CD4-positive, alpha-beta T cell treated with Interleukin-17A for 1 hour (primary cell): ENCODE data around the gene IDE.
"Not testable (repeated sequence)": the region's sequence is repeated elsewhere in the genome, so short reads cannot be mapped to it uniquely, and the experiment has no call there.

Experiments
- DNase-seq: peaks from one replicate; pipeline ENCODE4 v3.0.0-alpha.2; 2020

Gene IDE

DNA sequence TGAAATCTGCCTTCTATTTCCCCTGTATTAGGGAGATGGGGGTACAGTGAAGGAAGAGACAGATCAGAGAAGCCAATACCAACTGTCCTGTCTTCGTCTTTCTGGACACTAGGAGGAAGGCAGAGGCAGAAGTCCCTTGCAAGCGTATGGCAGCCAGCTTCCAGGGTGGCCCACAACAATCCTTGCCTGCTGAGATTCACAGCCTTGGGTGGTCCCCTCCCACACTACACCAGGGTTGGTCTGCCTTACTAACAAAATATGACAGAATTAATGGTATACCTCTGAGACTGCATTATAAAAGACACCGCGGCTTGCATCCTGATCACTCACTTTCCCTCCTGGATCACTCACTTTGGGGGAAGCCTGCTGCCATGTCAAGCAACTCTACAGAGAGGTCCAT lies 90.4 kb downstream of the IDE start:
- no peak for DNase-seq

- no peak for DNase-seq
Observed at GRCh38 chr10:92480413-92480812, 93.5 kb downstream of the IDE start.

DNA sequence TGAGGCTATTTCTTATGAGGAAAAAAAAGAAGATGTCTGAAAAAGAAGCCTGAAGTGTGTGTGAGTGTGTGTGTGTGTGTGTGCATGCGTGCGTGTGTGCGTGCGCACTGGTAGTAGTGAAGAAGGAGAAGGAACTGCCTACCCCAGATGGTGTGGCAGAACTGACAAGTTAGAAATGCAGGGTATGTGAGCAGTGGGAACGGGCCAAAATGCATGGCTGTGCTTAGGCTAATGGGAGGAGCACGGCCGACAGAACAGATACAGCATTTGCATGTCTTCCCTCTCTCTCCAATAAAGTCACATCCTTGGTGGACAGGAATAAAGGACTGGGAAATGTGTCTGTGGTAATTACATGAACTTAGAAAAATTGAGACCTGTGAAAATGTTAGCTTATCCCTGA lies 94.3 kb downstream of the IDE start:
- no peak for DNase-seq

GRCh38 chr10:92478536-92478935 lies 95.4 kb downstream of the IDE start:
- no peak for DNase-seq

DNA sequence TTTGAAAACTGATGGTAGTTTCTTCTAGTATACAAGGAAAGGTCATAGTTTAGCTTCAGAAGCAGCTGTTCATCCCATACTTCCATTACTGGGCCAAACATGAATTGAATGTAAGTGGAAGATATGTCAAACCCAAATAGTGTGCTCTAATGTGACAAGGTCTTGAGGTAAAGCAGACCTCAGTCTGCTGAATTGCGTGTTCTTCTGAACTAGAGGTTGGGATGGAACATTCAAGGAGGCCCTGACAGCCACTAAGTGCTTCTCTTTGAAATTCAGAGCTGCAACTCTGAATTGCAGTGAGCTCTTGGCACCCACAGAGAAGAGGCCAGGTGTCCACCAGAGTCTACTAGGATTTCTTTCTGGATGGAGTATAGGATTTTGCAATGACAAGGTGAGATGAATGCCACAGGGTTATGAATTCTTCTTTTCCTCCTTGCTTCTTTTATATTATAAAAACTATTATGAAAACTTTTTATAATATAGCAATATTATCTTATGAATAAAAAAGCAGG lies 98.5 kb downstream of the IDE start:
- no peak for DNase-seq

DNA sequence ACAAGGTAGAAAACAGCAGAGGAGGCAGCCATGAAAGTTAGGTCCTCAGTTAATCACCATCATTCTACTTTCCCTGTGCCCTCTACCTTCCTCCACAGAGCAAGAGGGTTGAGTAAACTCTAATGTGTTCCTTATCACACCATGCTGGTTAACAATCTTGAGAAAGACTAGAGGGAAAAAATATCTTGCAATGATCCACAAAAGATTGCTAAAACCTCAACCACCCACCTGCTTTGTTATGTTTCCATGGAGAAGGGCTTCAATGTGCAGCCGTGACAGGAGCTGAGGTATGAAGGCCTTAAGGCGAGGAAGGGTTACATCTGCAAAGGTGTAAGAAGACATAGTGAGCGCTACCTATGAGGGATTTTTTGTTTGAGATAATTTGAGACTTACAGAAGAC lies 103.9 kb downstream of the IDE start:
- DNase-seq = no peak

GRCh38 chr10:92464364-92464763 lies 109.5 kb downstream of the IDE start:
- DNase-seq = no peak

DNA sequence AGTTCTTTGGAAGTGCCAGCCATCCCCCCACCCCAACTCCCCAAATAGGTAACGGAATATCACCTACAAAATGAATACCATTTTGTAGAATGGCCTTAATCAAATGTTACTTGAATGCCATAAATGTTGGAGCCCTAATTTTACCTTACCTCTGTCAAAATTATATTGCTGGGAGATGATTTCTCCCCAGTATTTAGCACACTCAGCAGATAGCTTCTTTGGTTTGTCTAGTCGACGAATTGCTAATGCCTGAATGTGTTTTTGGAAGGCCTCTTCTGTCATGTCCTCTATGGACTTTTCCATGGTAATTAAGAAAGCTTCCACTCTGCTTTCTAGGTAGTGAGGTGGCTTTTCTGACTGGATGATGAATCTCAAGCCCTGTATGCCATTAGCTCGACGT lies 110.3 kb downstream of the IDE start:
- DNase-seq = no peak

DNA sequence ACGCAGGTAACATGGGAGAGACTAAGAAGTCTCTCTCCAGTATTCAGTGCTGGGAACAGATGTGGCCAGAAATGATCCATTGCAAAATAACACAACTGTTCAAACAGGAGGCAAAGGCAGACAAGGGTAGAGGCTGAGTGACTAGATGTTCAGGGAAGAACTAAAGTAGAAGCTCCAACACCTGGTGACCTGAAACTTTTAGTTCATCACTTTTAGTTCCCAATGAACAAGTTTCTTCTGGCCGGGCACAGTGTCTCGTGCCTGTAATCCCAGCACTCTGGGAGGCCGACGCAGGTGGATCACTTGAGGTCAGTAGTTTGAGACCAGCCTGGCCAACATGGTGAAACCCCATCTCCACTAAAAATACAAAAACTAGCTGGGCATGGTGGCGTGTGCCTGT lies 118.9 kb downstream of the IDE start:
- DNase-seq = not testable (repeated sequence)

- DNase-seq = no peak
Observed at GRCh38 chr10:92452313-92452712, 121.6 kb downstream of the IDE start.

- DNase-seq = no peak
Observed at GRCh38 chr10:92451431-92451830, 122.5 kb downstream of the IDE start.

DNA sequence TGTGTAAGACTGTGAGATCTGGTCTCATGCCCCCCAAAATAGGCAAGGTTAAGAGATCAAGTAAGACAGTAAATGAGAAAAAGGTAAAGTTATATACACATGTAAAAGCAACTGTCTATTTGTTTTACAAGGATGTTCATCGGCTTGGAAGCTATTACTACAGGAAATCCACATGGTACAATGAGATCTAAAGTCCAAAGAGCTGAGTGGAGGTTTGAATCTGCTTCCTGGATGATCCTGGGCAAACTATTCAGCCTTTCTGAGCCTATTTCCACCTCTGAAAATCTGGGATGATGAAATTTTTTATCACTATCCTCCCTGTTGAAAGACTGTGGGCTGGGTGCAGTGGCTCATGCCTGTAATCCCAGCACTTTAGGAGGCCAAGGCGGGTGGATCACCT lies 123.0 kb downstream of the IDE start:
- no peak for DNase-seq

DNA sequence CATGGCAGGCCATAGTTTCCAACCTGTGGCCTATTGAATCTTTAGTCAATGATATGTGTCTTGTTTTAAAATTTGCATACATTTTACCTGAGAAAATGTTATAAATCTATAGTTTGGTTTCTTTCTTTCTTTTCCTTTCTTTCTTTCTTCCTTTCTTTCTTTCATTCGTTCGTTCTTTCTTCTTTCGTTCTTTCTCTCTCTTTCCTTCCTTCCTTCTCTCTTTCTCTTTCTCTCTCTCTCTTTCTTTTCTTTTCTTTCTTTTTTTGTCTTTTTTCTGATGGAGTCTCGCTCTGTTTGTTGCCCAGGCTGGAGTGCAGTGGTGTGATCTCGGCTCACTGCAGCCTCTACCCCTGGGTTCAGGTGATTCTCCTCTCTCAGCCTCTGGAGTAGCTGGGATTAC lies 133.3 kb downstream of the IDE start:
- DNase-seq = no peak

DNA sequence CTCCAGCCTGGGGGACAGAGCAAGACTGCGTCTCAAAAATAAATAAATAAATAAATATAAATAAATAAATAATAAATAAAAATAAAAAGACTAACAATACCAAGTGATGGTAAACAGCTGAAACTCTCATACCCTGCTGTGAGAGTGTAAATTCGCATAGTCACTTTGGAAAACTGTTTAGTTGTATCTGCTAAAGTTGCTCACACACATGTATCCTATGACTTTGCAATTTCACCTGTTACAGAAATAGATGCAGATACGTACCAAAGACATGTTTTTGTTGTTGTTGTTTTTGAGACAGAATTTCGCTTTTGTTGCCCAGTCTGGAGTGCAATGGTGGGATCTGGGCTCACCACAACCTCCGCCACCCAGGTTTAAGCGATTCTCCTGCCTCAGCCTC lies 135.7 kb downstream of the IDE start:
- no peak for DNase-seq

- no peak for DNase-seq
Observed at GRCh38 chr10:92436611-92437010, 137.3 kb downstream of the IDE start.

GRCh38 chr10:92436065-92436464 lies 137.8 kb downstream of the IDE start:
- not testable (repeated sequence) for DNase-seq

DNA sequence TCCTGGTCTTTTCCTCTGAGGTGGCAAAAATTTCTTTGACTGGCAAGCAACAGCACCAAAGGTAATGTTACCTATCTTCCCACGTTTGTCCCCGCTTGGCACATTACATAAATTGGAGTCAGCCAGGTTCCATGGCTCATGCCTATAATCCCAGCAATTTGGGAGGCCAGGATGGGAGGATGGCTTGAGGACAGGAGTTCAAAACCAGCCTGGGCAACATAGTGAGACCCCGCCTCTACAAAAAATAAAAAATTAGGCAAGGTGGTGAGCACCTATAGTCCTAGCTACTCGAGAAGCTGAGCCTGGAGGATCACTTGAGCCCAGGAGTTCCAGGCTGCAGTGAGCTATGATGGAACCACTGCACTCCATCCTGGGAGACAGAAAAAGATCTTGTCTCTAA lies 139.5 kb downstream of the IDE start:
- no peak for DNase-seq

DNA sequence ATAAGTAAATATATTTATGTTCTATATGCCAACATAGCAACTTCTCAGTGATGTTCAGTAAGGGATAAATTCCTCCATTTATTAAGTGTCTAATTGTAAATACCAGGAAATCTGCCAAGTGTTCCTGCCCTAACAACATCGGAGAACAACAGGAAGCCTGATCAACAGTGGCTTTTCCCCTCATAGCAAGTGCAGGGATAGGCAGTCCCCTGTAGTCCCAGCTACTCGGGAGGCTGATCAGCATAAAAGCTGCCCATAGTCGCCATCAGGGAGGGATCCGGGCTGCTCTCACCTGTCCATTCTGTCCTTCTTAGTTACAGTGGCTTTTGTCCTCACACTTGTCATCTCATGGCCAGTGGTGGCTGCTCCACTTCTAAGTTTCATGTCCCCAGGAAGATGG lies 141.3 kb downstream of the IDE start:
- no peak for DNase-seq

- no peak for DNase-seq
Observed at GRCh38 chr10:92430103-92430502, 143.8 kb downstream of the IDE start.

DNA sequence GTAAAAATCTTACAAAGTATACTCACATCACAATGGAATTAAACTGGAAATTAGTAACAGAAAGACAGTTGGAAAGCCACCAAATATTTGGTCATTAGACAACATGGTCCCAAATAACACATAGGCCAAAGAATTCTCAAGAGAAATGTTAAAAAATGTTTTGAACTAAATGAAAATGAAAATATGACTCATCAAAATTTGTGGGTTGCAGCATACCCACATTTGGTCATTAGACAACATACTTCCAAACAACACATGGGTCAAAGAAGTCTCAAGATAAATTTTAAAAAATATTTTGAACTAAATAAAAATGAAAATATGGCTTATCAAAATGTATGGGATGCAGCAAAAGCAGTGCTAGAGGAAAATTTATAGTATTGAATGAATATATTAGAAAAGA lies 152.3 kb downstream of the IDE start:
- DNase-seq = no peak

DNA sequence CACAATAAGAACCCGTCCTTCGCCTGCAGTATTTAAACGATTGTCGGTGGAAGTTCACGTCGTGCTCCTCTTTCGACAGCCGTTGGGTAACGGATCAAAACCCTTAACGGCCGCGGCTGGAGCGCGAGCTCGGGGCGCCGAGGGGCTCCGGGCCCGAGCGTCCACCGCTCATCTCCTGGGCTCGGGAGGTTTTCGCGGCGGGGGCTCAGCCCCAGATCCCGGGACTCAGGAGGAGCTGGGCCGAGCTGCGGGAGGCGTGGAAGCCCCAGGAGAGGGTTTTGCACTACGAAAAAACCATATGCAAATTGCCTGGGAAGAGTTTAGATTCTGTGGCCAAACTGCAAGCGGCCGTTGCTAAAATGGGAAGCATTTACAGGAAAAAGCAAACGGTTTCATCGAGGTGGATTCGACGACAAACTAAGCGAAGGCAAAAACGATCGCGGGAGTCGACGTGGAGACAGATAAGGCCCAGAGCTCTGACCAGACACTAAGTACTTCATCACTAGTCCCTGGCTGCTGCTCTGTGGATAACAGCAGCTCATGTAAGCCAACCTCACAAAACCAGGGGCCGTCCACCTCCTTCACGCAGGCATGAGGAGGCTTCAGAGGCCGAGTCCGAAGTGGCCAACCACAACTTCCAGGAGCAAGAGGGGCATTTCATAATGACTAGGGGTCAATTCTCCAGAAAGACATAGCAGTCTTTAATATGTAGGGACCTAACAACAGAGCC lies 153.2 kb downstream of the IDE start:
- DNase-seq = no peak

GRCh38 chr10:92419740-92420545 lies 153.9 kb downstream of the IDE start:
- DNase-seq = no peak

- no peak for DNase-seq
Observed at GRCh38 chr10:92418891-92419290, 155.0 kb downstream of the IDE start.

DNA sequence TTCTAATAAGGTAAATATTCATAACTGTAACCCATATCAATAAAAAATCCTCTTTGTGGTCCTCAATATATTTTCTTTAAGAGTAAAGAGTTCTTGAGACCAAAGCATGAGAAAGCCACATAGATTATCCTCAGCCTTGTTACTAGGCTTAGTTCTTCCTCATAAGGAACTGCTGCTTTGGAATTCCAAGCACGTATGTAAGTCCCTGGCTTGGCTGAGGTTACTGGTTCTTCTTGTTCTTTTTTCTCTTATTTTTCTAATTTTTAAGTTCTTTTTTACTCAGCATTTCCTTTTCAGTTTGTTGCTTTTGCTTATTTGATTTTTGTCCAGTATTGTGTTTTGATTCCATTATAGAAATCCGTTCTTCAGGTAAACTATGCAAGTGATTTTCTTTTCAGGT lies 155.7 kb downstream of the IDE start:
- DNase-seq = no peak
